GM12873 (cell line): ENCODE data around the gene FEM1C.

ENCODE experiments used
- CTCF ChIP-seq: IDR thresholded peaks from 2 replicates; pipeline ENCODE4 v1.5.1; 2012; ENCODE audit warnings: low read depth, mild to moderate bottlenecking, moderate library complexity, low read length, control low read depth; ENCODE audit not compliant: insufficient read depth; ENCODE audit errors: missing control alignments

Gene FEM1C

GRCh38 chr5:115580941-115581340 is 36.4 kb upstream of the FEM1C start:
- TF ChIP-seq CTCF, result no peak

GRCh38 chr5:115579747-115580173 is 35.2 kb upstream of the FEM1C start:
- TF ChIP-seq CTCF, result no peak

- no peak for TF ChIP-seq CTCF
Observed at GRCh38 chr5:115579216-115579615, 34.6 kb upstream of the FEM1C start.

- TF ChIP-seq CTCF, result no peak
Observed at GRCh38 chr5:115578657-115579056, 34.1 kb upstream of the FEM1C start.

- no peak for TF ChIP-seq CTCF
Observed at GRCh38 chr5:115577741-115578140, 33.2 kb upstream of the FEM1C start.

GRCh38 chr5:115577329-115577728 is 32.8 kb upstream of the FEM1C start:
- no peak for TF ChIP-seq CTCF

GRCh38 chr5:115575167-115576070 is 30.8 kb upstream of the FEM1C start:
- no peak for TF ChIP-seq CTCF
